Osteoblast (primary cell): ENCODE results near the gene KCNC1. TPM values are rescaled to one million over a fixed set of nuclear protein-coding genes. Genes with fewer than 3 reads are reported as not detected.
A peak's percentile ranks its signal among the peaks of the same experiment; 100 is the strongest.

ENCODE experiments used
- DNase-seq: peaks from one replicate; pipeline ENCODE4 v3.0.0; 2011; ENCODE audit warnings: low spot score, mixed read lengths; ENCODE audit not compliant: insufficient read length; ENCODE audit errors: missing footprints
- H2AFZ ChIP-seq: 2 replicates; pipeline ENCODE4 v1.6.0; 2011; ENCODE audit warnings: mild to moderate bottlenecking, low read length
- H3K27ac ChIP-seq: 2 replicates; pipeline ENCODE4 v1.5.1; 2011; ENCODE audit warnings: mild to moderate bottlenecking, low read depth, low read length, moderate library complexity
- H3K27me3 ChIP-seq: 2 replicates; pipeline ENCODE4 v1.6.0; 2012; ENCODE audit warnings: mild to moderate bottlenecking, control low read depth, inconsistent platforms, low read length, moderate library complexity; ENCODE audit not compliant: insufficient read depth
- H3K36me3 ChIP-seq: 2 replicates; pipeline ENCODE4 v1.5.1; 2011; ENCODE audit warnings: mild to moderate bottlenecking, low read length, control low read depth, moderate library complexity; ENCODE audit not compliant: insufficient read depth
- H3K4me1 ChIP-seq: 2 replicates; pipeline ENCODE4 v1.5.1; 2011; ENCODE audit warnings: mild to moderate bottlenecking, low read length, control low read depth, moderate library complexity; ENCODE audit not compliant: insufficient read depth
- H3K4me2 ChIP-seq: 2 replicates; pipeline ENCODE4 v1.6.0; 2011; ENCODE audit warnings: mild to moderate bottlenecking, low read length; ENCODE audit not compliant: insufficient read depth
- H3K4me3 ChIP-seq: fragments of 200-600 bp; sonication (generic); 3 replicates; pipeline ENCODE4 v1.5.1; 2012; ENCODE audit warnings: mild to moderate bottlenecking, low read length, inconsistent platforms; ENCODE audit not compliant: insufficient read depth
- H3K79me2 ChIP-seq: 2 replicates; pipeline ENCODE4 v1.6.0; 2012; ENCODE audit warnings: mild to moderate bottlenecking, low read length, control low read depth, inconsistent platforms; ENCODE audit not compliant: insufficient read depth
- H3K9me3 ChIP-seq: 2 replicates; pipeline ENCODE4 v1.5.1; 2011; ENCODE audit warnings: low read depth, low read length, control low read depth
- H4K20me1 ChIP-seq: 2 replicates; pipeline ENCODE4 v1.6.0; 2012; ENCODE audit warnings: mild to moderate bottlenecking, low read length, control low read depth; ENCODE audit not compliant: insufficient read depth
- total RNA-seq: library from RNA; depleted of rRNA; stranded (reverse); fragments of >200 nt; gene quantifications from 2 replicates; pipeline ENCODE4 v1.2.3, GENCODE V29; 2012
- TF ChIP-seq, protein P1 (sequence below): IDR thresholded peaks from 2 replicates; pipeline ENCODE4 v1.5.1; 2011; ENCODE audit warnings: mild to moderate bottlenecking, low read depth, low read length, moderate library complexity; ENCODE audit errors: extremely low read depth

KCNC1 gene
- total RNA-seq, 1 donor, result under 0.01 TPM

DNA sequence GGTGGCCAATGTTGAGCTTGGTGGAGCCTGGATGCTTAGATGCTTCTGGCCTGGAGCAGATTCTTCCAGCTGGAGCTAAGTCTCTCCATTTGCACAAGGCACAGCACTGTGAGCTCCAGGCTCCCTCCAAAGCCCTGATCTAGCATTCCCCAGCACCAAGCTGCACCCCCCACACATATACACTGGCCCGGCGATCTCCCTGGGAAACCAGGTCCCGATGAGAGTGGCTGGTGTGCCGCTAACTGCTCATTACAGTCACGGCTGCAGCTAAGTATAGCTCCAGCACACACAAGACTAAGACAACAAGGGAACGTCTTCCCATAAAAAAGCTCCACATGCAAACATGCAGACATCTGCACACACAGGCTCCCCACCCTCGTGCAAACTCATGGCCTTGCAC is 17.6 kb downstream of the KCNC1 start:
- Histone ChIP-seq H3K27me3 (peaks cover 10% of the 10 kb centered on the region), H3K4me3 (no peak overlapping the region), H4K20me1 (no peaks in the 10 kb centered on the region), H3K36me3 (no peaks in the 10 kb centered on the region), H3K4me2 (no peak overlapping the region), H3K79me2 (no peaks in the 10 kb centered on the region), H2AFZ (no peak overlapping the region), H3K9me3 (no peaks in the 10 kb centered on the region), H3K27ac (no peak overlapping the region), H3K4me1 (no peaks in the 10 kb centered on the region)
- peak; percentile 26 for DNase-seq
- TF ChIP-seq, protein P1, sequence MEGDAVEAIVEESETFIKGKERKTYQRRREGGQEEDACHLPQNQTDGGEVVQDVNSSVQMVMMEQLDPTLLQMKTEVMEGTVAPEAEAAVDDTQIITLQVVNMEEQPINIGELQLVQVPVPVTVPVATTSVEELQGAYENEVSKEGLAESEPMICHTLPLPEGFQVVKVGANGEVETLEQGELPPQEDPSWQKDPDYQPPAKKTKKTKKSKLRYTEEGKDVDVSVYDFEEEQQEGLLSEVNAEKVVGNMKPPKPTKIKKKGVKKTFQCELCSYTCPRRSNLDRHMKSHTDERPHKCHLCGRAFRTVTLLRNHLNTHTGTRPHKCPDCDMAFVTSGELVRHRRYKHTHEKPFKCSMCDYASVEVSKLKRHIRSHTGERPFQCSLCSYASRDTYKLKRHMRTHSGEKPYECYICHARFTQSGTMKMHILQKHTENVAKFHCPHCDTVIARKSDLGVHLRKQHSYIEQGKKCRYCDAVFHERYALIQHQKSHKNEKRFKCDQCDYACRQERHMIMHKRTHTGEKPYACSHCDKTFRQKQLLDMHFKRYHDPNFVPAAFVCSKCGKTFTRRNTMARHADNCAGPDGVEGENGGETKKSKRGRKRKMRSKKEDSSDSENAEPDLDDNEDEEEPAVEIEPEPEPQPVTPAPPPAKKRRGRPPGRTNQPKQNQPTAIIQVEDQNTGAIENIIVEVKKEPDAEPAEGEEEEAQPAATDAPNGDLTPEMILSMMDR, result no peak

DNA sequence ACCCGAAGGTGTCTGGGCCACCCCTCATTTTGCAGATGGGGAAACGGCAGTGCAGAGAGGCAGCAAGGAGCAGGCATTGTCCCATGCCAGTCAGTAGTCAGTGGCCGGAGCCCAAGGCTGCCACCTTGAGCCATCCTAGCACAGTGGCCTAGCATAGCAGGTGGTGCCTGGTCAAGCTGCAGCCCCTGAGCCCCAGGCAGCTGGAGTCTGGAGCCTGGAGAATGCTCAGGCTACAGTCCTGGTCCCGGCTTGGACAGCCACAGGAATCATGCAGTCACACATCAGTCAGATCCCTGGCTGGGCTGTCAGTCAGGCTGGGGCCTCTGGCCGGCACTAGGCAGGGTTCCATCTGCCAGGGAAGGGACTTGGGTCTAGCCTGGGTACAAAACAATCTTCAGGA is 18.6 kb downstream of the KCNC1 start:
- TF ChIP-seq, protein P1, result no peak
- Histone ChIP-seq H3K79me2 (no peaks in the 10 kb centered on the region), H3K9me3 (no peaks in the 10 kb centered on the region), H4K20me1 (no peaks in the 10 kb centered on the region), H3K4me2 (no peak overlapping the region), H3K36me3 (no peaks in the 10 kb centered on the region), H2AFZ (no peak overlapping the region), H3K4me1 (no peaks in the 10 kb centered on the region), H3K4me3 (no peak overlapping the region), H3K27ac (no peak overlapping the region), H3K27me3 (peaks cover 10% of the 10 kb centered on the region)
- DNase-seq, result no peak

DNA sequence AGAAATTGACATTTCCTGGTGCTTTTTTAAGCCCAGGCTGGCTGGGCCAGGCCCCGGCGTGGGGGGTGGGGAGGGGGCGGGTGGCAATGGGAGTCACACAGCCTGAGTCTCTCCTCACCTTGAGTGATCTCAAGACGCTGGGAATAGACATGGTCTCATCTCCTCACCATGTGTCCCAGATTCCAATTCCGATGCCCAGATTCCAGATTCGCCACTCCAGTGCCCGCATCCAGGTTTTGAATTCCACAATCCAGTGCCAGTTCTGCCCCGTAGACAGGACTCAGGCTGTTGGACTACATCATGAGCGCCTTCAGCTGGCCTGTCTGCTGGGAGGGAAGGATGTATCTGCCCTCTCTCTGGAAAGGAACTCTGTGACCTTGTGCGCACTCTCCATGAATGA is 19.1 kb downstream of the KCNC1 start:
- Histone ChIP-seq H3K36me3 (no peaks in the 10 kb centered on the region), H3K79me2 (no peaks in the 10 kb centered on the region), H3K9me3 (no peaks in the 10 kb centered on the region), H2AFZ (no peak overlapping the region), H3K27ac (no peak overlapping the region), H3K27me3 (peaks cover 10% of the 10 kb centered on the region), H3K4me2 (no peak overlapping the region), H3K4me1 (no peaks in the 10 kb centered on the region), H3K4me3 (no peak overlapping the region), H4K20me1 (no peaks in the 10 kb centered on the region)
- TF ChIP-seq, protein P1, result no peak
- peak; percentile 35 for DNase-seq

DNA sequence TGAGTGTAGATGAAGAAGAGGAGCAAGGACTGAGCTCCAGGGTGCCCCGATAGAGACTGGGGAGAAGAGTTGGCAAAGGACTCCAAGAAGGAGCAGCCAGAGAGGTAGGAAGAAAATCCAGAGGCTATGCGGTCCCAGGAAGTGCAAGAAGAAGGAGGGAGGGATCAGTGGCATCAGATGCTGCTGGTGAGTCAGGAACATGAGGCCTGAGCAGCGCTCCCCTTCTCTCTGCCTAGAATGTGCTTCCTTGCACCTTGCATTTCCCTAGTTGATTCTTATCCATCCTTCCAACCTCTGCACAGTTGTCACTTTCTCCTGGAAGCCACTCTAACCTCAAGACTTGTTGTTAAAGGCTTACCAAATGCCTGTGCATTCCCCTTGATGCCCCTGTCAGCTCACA is 21.3 kb downstream of the KCNC1 start:
- no peak overlapping the region for H3K27ac ChIP-seq
- no peaks in the 10 kb centered on the region for H3K36me3 ChIP-seq
- no peaks in the 10 kb centered on the region for H3K79me2 ChIP-seq
- H3K4me3 ChIP-seq, result no peak overlapping the region
- H2AFZ ChIP-seq, result no peak overlapping the region
- H3K27me3 ChIP-seq, result peaks cover 6% of the 10 kb centered on the region
- peak; percentile 9 for DNase-seq
- no peaks in the 10 kb centered on the region for H3K9me3 ChIP-seq
- TF ChIP-seq, protein P1, result no peak
- H3K4me2 ChIP-seq, result no peak overlapping the region
- no peaks in the 10 kb centered on the region for H4K20me1 ChIP-seq
- H3K4me1 ChIP-seq, result no peaks in the 10 kb centered on the region
